WERI-Rb-1 (cell line): Measurements from ENCODE around the gene SBNO2.

ENCODE experiments used
- DNase-seq: peaks from one replicate; pipeline ENCODE4 v3.0.0-alpha.2; 2020
- H3K27ac ChIP-seq: fragments of 250-450 bp; sonication (Bioruptor Pico); 2 replicates; pipeline ENCODE4 v1.5.1; 2020; ENCODE audit warnings: mild to moderate bottlenecking, moderate library complexity
- H3K27me3 ChIP-seq: fragments of 250-450 bp; sonication (Bioruptor Pico); 2 replicates; pipeline ENCODE4 v1.5.1; 2021; ENCODE audit warnings: mild to moderate bottlenecking, low read depth, moderate library complexity; ENCODE audit not compliant: insufficient read depth, severe bottlenecking
- H3K36me3 ChIP-seq: fragments of 250-450 bp; sonication (Bioruptor Pico); 2 replicates; pipeline ENCODE4 v1.5.1; 2020; ENCODE audit warnings: mild to moderate bottlenecking, moderate library complexity
- H3K4me3 ChIP-seq: 2 replicates; pipeline ENCODE4 v1.5.1; 2011; ENCODE audit warnings: low read depth, mild to moderate bottlenecking, control low read depth, low read length
- H3K9me3 ChIP-seq: fragments of 250-450 bp; sonication (Bioruptor Pico); 2 replicates; pipeline ENCODE4 v1.5.1; 2021; ENCODE audit warnings: mild to moderate bottlenecking, moderate library complexity; ENCODE audit not compliant: severe bottlenecking
- TF ChIP-seq, protein P1 (sequence below): IDR thresholded peaks from 2 replicates; pipeline ENCODE4 v1.5.1; 2011; ENCODE audit warnings: low read depth, mild to moderate bottlenecking, control low read depth, inconsistent platforms, low read length

The SBNO2 gene

GRCh38 chr19:1081301-1082164 lies 92.5 kb downstream of the SBNO2 start:
- TF ChIP-seq, protein P1, sequence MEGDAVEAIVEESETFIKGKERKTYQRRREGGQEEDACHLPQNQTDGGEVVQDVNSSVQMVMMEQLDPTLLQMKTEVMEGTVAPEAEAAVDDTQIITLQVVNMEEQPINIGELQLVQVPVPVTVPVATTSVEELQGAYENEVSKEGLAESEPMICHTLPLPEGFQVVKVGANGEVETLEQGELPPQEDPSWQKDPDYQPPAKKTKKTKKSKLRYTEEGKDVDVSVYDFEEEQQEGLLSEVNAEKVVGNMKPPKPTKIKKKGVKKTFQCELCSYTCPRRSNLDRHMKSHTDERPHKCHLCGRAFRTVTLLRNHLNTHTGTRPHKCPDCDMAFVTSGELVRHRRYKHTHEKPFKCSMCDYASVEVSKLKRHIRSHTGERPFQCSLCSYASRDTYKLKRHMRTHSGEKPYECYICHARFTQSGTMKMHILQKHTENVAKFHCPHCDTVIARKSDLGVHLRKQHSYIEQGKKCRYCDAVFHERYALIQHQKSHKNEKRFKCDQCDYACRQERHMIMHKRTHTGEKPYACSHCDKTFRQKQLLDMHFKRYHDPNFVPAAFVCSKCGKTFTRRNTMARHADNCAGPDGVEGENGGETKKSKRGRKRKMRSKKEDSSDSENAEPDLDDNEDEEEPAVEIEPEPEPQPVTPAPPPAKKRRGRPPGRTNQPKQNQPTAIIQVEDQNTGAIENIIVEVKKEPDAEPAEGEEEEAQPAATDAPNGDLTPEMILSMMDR, result no peak
- H3K27me3 ChIP-seq, result no peaks in the 10 kb centered on the region
- peaks cover 19% of the 10 kb centered on the region for H3K36me3 ChIP-seq
- no peak overlapping the region for H3K27ac ChIP-seq
- DNase-seq, result no peak
- H3K9me3 ChIP-seq, result no peaks in the 10 kb centered on the region
- H3K4me3 ChIP-seq, result no peak overlapping the region

DNA sequence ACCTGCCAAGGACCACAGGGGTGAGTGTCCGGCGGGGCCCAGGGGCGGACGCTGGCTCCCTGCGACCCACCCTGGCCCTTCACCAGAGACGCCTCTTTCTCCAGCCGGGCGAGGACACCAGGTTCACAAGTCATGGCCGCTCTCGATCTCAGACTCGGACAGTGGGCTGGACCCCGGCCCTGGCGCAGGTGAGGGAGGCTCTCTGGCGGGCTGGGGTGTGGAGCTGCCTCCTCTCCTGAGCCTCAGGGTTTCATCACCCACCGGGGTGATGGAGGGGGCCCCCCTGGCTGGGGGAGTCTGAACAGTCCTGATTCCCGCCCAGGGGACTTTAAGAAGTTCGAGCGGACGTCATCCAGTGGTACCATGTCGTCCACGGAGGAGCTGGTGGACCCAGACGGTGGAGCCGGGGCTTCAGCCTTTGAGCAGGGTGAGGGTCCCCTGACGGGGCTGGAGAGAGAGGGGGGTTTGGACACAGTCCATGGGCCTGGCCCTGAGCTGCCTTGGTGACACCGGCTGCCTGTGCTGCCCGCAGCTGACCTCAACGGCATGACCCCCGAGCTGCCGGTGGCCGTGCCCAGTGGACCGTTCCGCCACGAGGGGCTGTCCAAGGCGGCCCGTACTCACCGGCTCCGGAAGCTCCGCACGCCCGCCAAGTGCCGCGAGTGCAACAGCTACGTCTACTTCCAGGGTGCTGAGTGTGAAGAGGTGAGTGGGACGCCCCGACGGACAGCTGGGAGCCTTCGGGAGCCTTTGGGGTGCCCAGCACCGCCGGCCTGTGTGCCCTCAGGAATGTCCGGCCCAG lies 93.5 kb downstream of the SBNO2 start:
- H3K27ac ChIP-seq, result no peak overlapping the region
- TF ChIP-seq, protein P1, result no peak

DNA sequence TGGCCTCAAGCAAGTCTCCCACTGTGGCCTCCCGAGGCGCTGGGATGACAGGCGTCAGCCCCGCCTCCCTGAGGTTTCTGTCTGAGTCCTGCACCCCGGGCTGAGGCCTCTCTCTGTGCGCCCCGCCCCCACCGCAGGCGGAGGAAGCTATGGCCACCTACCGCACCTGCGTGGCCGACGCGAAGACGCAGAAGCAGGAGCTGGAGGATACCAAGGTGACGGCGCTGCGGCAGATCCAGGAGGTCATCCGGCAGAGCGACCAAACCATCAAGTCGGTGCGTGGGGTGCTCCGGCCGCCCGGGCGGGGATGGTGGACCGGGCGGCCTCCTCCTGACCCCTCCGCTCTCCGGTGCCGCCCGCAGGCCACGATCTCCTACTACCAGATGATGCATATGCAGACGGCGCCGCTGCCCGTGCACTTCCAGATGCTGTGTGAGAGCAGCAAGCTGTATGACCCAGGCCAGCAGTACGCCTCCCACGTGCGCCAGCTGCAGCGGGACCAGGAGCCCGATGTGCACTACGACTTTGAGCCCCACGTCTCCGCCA lies 94.4 kb downstream of the SBNO2 start:
- peaks cover 8% of the 10 kb centered on the region for H3K36me3 ChIP-seq
- H3K9me3 ChIP-seq, result no peaks in the 10 kb centered on the region
- H3K27ac ChIP-seq, result no peak overlapping the region
- no peaks in the 10 kb centered on the region for H3K27me3 ChIP-seq
- H3K4me3 ChIP-seq, result no peak overlapping the region
- DNase-seq, result no peak
- TF ChIP-seq, protein P1, result no peak

More for the DNA sequence above, 93.5 kb downstream of the SBNO2 start:
- Histone ChIP-seq H3K9me3 (no peaks in the 10 kb centered on the region), H3K36me3 (peaks cover 9% of the 10 kb centered on the region), H3K4me3 (no peak overlapping the region), H3K27me3 (no peaks in the 10 kb centered on the region)
- no peak for DNase-seq

- Histone ChIP-seq H3K27ac (no peak overlapping the region), H3K4me3 (no peak overlapping the region), H3K36me3 (no peaks in the 10 kb centered on the region; the same call in 1 of the 2 replicates), H3K9me3 (no peaks in the 10 kb centered on the region), H3K27me3 (no peaks in the 10 kb centered on the region)
- TF ChIP-seq, protein P1, result no peak
- DNase-seq, result no peak
Measured at GRCh38 chr19:1076951-1077350, 97.1 kb downstream of the SBNO2 start.

- Histone ChIP-seq H3K4me3 (no peak overlapping the region), H3K27me3 (no peaks in the 10 kb centered on the region), H3K36me3 (no peaks in the 10 kb centered on the region; the same call in 1 of the 2 replicates), H3K27ac (no peak overlapping the region), H3K9me3 (no peaks in the 10 kb centered on the region)
- TF ChIP-seq, protein P1, result no peak
- DNase-seq, result no peak
Measured at GRCh38 chr19:1076046-1076386, 98.1 kb downstream of the SBNO2 start.
